Uterus (tissue), 4 donors: ENCODE data around the gene MX1. TPM values are rescaled to one million over a fixed set of nuclear protein-coding genes. Genes with fewer than 3 reads are reported as not detected.
A peak's percentile ranks its signal among the peaks of the same experiment; 100 is the strongest.
"Not testable (repeated sequence)": the region's sequence is repeated elsewhere in the genome, so short reads cannot be mapped to it uniquely, and the experiment has no call there.

ENCODE experiments used
- DNase-seq, 2 donors: peaks; one replicate each; pipeline ENCODE4 v3.0.0-alpha.2; 2019 to 2020
- H3K27ac ChIP-seq, 2 donors: fragments of 200-600 bp; sonication (generic); 1 replicate in 1 of 2; 2 replicates in 1 of 2; pipeline ENCODE4 v1.5.1; 2016 to 2018
- H3K27me3 ChIP-seq, 2 donors: fragments of 200-600 bp; sonication (generic); one replicate each; pipeline ENCODE4 v1.5.1; 2018 to 2019; ENCODE audit warnings: control low read depth in 1 of 2
- H3K36me3 ChIP-seq, 2 donors: fragments of 200-600 bp; sonication (generic); one replicate each; pipeline ENCODE4 v1.5.1; 2019; ENCODE audit warnings: control low read depth in 1 of 2
- H3K4me1 ChIP-seq, 2 donors: fragments of 200-600 bp; sonication (generic); one replicate each; pipeline ENCODE4 v1.5.1; 2018 to 2019; ENCODE audit warnings: control low read depth in 1 of 2
- H3K4me3 ChIP-seq, 2 donors: fragments of 200-600 bp; sonication (generic); 1 replicate in 1 of 2; 2 replicates in 1 of 2; pipeline ENCODE4 v1.5.1; 2018 to 2019; ENCODE audit warnings: mild to moderate bottlenecking in 1 of 2
- H3K9me3 ChIP-seq, 2 donors: fragments of 200-600 bp; sonication (generic); one replicate each; pipeline ENCODE4 v1.5.1; 2019; ENCODE audit warnings: control low read depth in 1 of 2
- POLR2A ChIP-seq, 2 donors: fragments of 450-650 bp; IDR thresholded peaks; one replicate each; pipeline ENCODE4 v1.6.1; 2016; ENCODE audit warnings: antibody characterized with exemption in 2 of 2, mild to moderate bottlenecking in 1 of 2, moderate library complexity in 1 of 2
- intact Hi-C: fragments of 100-400 bp; cut with DNase I; formaldehyde crosslinking; loops from one replicate; pipeline ENCODE4 v1.15.1; 2023; ENCODE audit warnings: low total_unique reads
- total RNA-seq, 4 donors: library from RNA; depleted of rRNA in 3 of 4; stranded (reverse); fragments of >200 nt in 3 of 4; gene quantifications; one replicate each; pipeline versions ENCODE4 v1.1.0 to v1.2.4, GENCODE V29; 2014 to 2023
- TF ChIP-seq, protein P1 (sequence below), 4 experiments: fragments of 200-600 bp in 2 of 4; fragments of 450-650 bp in 2 of 4; sonication (generic) in 2 of 4; IDR thresholded peaks; one replicate each; pipeline ENCODE4 v1.5.1; 2016 to 2019; ENCODE audit warnings: antibody characterized with exemption in 4 of 4, mild to moderate bottlenecking in 2 of 4, moderate library complexity in 1 of 4
- donor health status: DM: yes; HTN: yes; CAD: no.

MX1 gene
- total RNA-seq, 4 donors from 2014 or later = 23.5 to 96.3 (median 33.4) TPM

DNA sequence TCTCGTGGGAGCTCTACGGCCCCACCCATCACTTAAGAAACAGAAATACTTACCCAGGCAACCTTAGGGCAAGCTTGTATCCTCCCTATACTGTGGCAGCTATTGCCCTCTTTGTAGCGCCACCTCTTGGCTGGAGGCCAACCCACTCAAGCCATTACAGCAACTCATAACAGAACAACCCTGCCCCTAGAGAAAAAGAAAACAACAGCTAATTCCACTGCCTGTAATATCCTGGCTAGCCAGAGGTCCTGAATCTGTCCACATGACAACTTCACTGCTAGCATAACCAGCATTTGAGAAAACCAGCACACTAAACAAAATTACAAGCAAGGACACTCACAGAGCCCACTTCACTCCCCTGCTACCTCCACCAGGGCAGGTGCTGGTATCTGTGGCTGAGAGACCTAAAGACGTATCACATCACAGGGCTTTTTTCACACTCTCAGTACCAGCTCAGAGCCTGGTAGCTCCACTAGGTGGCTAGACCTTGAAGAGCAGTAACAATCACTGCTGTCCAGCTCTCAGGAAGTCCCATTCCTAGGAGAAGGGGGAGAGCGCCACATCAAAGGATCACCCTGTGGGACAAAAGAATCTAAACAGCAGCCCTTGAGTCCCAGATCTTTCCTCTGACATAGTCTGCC is 14.5 kb upstream of the MX1 start:
- Histone ChIP-seq H3K9me3 (no peaks in the 10 kb centered on the region), H3K27me3 (no peaks in the 10 kb centered on the region), H3K36me3 (no peaks in the 10 kb centered on the region), H3K4me3 (no peak overlapping the region), H3K4me1 (no peaks in the 10 kb centered on the region), H3K27ac (no peak overlapping the region)
- intact Hi-C loops = no loop called here
- TF ChIP-seq, protein P1, sequence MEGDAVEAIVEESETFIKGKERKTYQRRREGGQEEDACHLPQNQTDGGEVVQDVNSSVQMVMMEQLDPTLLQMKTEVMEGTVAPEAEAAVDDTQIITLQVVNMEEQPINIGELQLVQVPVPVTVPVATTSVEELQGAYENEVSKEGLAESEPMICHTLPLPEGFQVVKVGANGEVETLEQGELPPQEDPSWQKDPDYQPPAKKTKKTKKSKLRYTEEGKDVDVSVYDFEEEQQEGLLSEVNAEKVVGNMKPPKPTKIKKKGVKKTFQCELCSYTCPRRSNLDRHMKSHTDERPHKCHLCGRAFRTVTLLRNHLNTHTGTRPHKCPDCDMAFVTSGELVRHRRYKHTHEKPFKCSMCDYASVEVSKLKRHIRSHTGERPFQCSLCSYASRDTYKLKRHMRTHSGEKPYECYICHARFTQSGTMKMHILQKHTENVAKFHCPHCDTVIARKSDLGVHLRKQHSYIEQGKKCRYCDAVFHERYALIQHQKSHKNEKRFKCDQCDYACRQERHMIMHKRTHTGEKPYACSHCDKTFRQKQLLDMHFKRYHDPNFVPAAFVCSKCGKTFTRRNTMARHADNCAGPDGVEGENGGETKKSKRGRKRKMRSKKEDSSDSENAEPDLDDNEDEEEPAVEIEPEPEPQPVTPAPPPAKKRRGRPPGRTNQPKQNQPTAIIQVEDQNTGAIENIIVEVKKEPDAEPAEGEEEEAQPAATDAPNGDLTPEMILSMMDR (IDR thresholded peaks at IDR 0.05) = no peak
- TF ChIP-seq POLR2A (IDR thresholded peaks at IDR 0.05) = no peak
- no peak for DNase-seq

DNA sequence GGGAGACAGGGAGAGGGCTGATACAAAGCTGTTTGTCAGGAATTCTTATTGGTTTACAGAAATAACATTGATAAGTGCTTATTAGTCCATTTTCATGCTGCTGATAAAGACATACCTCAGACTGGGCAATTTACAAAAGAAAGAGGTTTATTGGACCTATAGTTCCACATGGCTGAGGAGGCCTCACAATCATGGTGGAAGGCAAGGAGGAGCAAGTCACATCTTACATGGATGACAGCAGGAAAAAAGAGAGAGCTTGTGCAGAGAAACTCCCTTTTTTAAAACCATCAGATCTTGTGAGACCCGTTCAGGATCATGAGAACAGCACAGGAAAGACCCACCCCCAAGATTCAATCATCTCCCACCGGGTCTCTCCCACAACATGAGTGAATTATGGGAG is 8.5 kb upstream of the MX1 start:
- H3K9me3 ChIP-seq, H3K4me3 ChIP-seq, DNase-seq, H3K4me1 ChIP-seq, H3K36me3 ChIP-seq, intact Hi-C loops, H3K27me3 ChIP-seq, H3K27ac ChIP-seq: not testable (repeated sequence)

DNA sequence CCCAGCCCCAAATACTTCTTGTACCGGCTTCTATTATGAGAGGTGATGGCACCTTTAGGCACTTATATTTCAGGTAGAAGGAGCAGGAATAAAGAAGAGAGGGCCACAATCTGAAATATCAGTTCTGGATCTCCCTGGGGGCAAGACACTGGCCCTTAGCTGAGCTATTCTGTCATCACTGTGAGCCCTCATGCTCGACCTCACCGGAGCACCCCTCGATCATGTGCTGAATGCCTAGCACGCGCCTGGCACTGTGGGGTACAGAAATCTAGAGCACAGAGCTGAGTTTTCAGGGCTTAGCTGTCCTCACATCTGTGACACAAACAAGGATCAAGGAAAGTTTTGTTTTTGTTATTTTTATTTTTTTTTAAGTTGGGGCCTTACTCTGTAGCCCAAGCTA is 7.6 kb upstream of the MX1 start:
- Histone ChIP-seq H3K27me3 (no peaks in the 10 kb centered on the region), H3K27ac (no peak overlapping the region), H3K36me3 (no peaks in the 10 kb centered on the region), H3K4me3 (no peak overlapping the region), H3K9me3 (no peaks in the 10 kb centered on the region), H3K4me1 (no peaks in the 10 kb centered on the region)
- intact Hi-C loops = no loop called here
- DNase-seq = no peak
- TF ChIP-seq POLR2A (IDR thresholded peaks at IDR 0.05) = no peak
- TF ChIP-seq, protein P1 (IDR thresholded peaks at IDR 0.05) = no peak

DNA sequence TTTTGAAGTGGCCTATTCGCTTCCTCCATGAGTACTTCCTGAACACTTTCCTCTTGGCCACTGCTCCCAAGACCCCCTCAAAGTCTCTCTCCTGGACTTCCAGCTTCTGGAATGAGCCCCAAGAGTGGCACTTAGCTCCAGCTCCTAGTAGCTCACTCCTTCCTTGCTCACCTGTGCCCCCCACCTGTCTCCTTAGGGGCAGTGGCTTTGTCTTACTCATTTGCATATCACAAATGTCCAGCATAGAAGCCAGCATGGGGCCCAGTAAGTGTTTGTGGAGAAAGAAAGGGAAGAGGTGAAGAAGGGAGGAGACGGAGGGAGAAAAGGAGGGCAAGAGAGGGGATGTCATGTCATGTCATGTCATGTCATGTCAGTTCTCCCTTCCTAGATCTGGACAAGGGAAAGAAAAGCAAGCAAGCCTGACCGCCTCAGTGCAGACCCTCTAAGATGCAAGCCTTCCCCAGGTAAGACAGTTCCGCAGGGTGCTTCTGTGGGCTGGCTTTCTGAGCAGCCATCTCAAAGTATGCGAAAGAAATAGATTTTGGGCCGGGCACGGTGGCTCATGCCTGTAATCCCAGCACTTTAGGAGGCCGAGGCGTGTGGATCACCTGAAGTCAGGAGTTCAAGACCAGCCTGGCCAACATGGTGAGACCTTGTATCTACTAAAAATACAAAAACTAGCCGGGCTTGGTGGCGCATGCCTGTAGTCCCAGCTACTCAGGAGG is 6.9 kb upstream of the MX1 start:
- H3K36me3 ChIP-seq = no peaks in the 10 kb centered on the region
- H3K27ac ChIP-seq = peak overlapping the region; percentile 89 to 98
- H3K4me1 ChIP-seq = no peaks in the 10 kb centered on the region
- H3K27me3 ChIP-seq = no peaks in the 10 kb centered on the region
- TF ChIP-seq POLR2A (IDR thresholded peaks at IDR 0.05) = no peak
- TF ChIP-seq, protein P1 (IDR thresholded peaks at IDR 0.05) = no peak
- H3K4me3 ChIP-seq = no peak overlapping the region
- H3K9me3 ChIP-seq = no peaks in the 10 kb centered on the region
- DNase-seq = no peak
- intact Hi-C loops = no loop called here

DNA sequence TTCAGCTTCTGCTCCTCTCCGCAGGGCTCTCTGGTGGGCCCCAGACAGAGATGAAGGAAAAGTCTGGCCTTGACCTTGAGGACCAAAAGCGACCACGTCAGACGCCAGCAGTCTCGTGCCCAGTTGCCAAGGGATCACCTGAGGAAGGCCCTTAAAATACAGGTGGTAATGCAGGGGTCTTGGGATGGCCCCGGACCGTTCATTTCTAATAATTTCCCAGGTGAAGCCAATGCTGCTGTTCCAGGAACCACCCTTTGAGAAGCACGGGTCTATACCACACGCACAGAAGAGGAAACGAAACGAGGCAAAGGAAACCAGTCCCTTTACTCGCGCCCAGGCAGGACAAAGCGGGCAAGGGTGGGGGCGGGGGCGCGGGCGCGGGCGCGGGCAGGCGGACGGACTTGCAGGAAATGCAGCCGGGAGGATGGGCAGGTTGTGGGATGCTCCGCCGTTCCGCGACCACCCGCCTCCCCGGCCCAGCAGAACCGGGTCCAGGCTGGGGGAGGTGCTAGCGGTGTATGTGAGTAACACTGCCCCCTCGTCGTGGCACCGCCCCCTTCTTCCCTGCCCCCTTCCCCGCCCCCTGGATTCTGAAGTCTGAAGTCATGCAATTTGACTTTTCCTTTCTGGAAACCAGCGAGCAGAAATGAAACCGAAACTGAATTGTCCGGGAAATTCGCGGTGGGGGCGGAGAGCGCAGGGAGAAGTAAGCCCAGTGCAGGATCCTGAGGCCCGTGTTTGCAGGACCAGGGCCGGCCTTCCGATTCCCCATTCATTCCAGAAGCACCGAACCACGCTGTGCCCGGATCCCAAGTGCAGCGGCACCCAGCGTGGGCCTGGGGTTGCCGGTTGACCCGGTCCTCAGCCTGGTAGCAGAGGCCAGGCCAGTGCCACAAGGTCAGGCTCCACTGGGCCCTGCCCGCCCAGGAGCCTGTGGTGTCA is 5.8 kb upstream of the MX1 start:
- Histone ChIP-seq H3K4me1 (no peaks in the 10 kb centered on the region), H3K4me3 (peak overlapping the region; percentile 57 to 80), H3K36me3 (no peaks in the 10 kb centered on the region), H3K27ac (peak overlapping the region; percentile 89 to 98), H3K9me3 (no peaks in the 10 kb centered on the region), H3K27me3 (no peaks in the 10 kb centered on the region)
- DNase-seq = peak; percentile 89 to 91
- intact Hi-C loops = loop anchor here (10.0 kb wide), 1 partner anchor 255 kb away; the partner anchor contains the start of gene BACE2
- TF ChIP-seq, protein P1 (IDR thresholded peaks at IDR 0.05) = no peak
- TF ChIP-seq POLR2A (IDR thresholded peaks at IDR 0.05) = peak in 1 of 2 donors; percentile 34

DNA sequence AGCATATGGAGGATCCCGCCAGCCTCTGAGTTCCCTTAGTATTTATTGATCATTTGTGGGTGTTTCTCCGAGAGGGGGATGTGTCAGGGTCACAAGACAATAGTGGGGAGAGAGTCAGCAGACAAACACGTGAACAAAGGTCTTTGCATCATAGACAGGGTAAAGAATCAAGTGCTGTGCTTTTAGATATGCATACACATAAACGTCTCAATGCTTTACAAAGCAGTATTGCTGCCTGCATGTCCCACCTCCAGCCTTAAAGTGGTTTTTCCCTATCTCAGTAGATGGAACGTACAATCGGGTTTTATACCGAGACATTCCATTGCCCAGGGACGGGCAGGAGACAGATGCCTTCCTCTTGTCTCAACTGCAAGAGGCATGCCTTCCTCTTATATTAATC is 5.0 kb upstream of the MX1 start:
- Histone ChIP-seq H3K4me3 (peak overlapping the region; percentile 57 to 80), H3K27ac (peak overlapping the region; percentile 89 to 98)
- DNase-seq, H3K4me1 ChIP-seq, H3K9me3 ChIP-seq, H3K36me3 ChIP-seq, H3K27me3 ChIP-seq: not testable (repeated sequence)
- intact Hi-C loops = loop anchor here (10.0 kb wide), 1 partner anchor 256 kb away; the partner anchor contains the start of gene BACE2
